ENCODE results near the gene LYAR.

The LYAR gene

GRCh38 chr4:4315461-4316149, 25.7 kb upstream of the LYAR start:
- DNase-seq: no peak

- no peak for DNase-seq
Observed at GRCh38 chr4:4311193-4311592, 21.2 kb upstream of the LYAR start.

GRCh38 chr4:4308800-4309441, 19.0 kb upstream of the LYAR start:
- DNase-seq: no peak

DNA sequence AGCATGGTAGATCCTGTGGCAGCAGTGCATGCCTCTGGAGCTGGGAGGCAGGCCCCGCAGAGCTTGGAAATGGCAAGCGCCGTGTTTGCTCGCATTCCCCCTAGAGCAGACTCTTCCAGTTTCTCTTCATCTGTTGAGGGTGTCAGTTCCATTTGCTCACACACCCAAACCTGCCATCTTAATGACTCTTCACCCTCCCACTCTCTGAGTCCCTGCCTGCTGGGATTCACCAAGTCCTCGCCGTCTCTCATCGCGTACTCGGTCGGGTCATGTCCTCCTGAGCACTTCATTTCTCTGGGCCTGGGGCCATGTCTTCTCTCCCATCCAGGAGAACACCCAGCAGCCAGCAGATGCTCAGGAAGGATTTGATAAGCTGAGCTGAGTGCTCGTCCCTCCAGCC, 17.0 kb upstream of the LYAR start:
- no peak for DNase-seq

DNA sequence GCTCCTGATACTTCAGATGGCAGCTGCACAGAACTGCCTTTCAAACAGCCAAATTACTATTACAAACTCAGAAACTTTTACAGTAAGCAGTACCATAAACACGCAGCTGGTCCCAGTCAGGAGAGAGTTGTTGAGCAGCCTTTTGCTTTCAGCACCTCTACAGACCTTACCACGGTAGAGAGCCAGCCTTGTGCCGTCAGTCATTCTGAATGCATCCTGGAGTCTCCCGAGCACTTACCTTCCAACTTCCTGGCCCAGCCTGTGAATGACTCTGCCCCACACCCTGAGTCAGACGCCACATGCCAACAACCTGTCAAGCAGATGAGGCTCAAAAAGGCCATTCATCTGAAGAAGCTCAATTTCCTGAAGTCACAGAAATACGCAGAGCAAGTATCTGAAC, 12.5 kb upstream of the LYAR start:
- no peak for DNase-seq

DNA sequence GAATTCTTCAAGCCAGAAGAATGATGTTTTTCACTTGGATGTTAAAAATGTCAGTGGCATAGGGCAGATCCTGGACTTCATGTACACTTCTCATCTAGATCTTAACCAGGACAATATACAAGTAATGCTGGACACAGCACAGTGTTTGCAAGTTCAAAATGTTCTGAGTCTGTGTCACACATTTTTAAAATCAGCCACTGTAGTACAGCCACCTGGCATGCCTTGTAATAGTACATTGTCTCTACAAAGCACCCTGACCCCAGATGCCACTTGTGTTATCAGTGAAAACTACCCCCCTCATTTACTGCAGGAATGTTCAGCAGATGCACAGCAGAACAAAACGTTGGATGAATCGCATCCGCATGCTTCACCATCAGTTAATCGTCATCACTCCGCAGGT, 12.0 kb upstream of the LYAR start:
- no peak for DNase-seq

GRCh38 chr4:4299006-4299405, 9.1 kb upstream of the LYAR start:
- no peak for DNase-seq

DNA sequence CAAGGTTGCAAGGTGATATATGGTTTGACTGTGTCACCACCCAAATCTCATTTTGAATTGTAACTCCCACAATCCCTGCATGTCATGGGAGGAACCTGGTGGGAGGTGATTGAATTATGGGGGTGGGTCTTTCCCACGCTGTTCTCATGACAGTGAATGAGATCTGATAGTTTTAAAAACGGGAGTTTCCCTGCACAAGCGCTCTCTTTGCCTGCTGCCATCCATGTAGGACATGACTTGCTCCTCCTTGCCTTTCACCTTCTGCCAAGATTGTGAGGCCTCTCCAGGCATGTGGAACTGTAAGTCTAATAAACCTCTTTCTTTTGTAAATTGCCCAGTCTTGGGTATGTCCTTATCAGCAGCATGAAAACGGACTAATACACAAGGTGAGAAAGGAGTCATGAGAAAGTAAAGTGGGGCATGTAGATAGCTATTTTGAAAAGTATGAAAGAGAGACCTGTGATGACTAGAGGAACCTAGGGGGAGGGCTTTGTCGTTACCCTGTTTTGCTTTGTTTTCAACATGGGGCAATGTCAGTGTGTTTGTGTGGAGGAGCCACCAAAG, 6.4 kb upstream of the LYAR start:
- no peak for DNase-seq

GRCh38 chr4:4293279-4293678, 3.3 kb upstream of the LYAR start:
- no peak for DNase-seq

DNA sequence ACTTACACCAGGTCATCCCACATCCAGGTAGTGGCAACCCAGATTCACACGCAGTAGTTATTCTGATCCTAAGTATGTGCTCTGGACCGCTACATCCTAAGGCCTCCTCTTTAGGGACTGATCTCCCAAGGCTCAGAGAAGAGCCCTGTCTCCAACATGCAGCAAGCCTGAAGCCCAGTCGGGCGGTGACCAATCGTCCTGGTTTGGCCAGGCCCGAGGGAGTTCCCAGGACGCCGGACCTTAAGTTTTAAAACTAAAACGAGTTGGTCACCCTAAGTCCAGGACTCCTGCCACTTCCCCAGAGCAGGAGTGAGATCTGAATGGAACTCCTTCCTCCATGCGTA, 385 bp downstream of the LYAR start:
- DNase-seq: peak; percentile 5

GRCh38 chr4:4289055-4289454, 899 bp downstream of the LYAR start:
- DNase-seq: no peak

- no peak for DNase-seq
Observed at GRCh38 chr4:4288098-4288497, 1.9 kb downstream of the LYAR start.

GRCh38 chr4:4284827-4285618, 4.9 kb downstream of the LYAR start:
- DNase-seq: no peak

GRCh38 chr4:4281787-4282186, 8.2 kb downstream of the LYAR start:
- no peak for DNase-seq

DNA sequence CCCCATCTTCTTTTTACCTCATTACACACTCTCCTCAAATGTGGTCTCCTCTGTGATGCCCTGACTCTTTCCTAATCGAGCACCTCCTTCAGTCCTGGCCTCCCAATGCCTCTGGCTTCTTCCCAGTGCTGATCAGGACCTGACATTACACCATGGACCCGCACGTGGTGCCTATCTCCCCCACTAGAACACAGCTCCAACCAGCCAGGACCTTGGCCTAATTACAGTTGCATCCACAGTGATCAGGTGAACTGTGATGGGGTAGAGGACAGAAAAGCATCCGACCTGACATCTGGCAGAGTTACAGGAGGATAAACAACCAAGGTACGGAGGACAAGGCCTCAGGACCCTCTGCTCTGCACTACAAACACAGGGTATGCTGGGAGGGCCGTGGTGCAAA, 12.4 kb downstream of the LYAR start:
- DNase-seq: no peak

DNA sequence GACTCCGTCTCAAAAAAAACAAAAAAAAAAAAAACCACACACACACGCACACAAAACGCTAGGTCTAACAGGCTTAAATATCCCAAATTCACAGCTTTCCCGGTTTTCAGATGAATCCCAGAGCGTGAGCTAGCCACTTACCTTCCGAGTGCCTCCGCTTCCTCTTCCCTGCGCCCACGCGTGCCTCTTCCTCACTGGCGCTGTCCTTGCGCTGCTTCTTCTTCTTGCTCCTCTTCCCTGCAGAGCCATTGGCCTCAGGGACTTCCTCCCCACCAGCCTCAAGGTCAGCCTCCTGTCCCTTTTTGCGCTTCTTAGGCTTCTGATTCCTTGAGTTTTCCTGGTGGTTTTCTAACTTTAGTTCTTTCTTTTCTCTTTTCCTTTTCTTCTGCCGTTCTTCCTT, 15.7 kb downstream of the LYAR start:
- no peak for DNase-seq

GRCh38 chr4:4271912-4272311, 18.0 kb downstream of the LYAR start:
- no peak for DNase-seq

DNA sequence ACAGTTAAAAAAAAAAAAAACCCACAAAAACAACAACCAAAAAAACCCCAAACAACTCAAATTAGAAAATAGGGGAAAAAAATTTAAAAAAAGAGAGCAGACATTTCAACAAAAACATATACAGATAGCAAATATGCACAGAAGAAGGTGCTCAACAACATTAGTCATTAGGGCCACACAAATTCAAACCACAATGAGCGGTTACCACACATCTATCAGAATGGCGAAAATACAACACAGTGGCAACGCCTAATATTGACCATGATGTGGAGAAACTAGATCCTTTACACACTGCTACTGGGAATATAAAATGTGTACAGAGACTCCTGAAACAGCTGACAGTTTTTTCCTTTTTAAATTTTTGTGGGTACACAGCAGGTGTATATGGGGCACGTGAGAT, 19.4 kb downstream of the LYAR start:
- DNase-seq: peak; percentile 23

- peak; percentile 70 for DNase-seq
Observed at GRCh38 chr4:4269856-4270255, 20.1 kb downstream of the LYAR start.

- DNase-seq: peak; percentile 74
Observed at GRCh38 chr4:4269331-4269731, 20.6 kb downstream of the LYAR start.

- no peak for DNase-seq
Observed at GRCh38 chr4:4268776-4269175, 21.2 kb downstream of the LYAR start.

GRCh38 chr4:4267981-4268380, 22.0 kb downstream of the LYAR start:
- DNase-seq: no peak

DNA sequence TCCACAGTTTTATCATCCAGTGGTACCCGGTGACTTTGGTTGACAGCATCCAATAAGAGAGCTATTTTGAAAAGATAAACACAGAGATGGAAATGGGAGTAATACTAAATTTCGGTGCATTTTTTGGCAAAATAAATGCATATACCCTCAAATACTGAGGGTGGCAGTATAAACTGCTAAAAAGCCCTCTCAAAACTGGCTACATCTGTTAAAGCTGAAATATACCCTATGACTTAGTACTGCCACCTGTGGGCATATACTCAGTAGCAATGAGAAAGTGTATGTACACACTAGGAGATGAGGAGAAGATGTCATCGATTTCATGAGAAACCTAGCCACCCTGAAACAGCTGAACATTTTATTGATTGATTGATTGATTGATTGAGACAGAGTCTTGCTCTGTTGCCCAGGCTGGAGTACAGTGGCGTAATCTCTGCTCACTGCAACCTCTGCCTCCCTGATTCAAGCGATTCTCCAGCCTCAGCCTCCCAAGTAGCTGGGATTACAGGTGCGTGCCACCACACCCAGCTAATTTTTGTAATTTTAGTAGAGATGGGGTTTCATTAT, 29.7 kb downstream of the LYAR start:
- DNase-seq: peak; percentile 81
